GM12878 (cell line): ENCODE data around the gene TPP2. TPM values are rescaled to one million over a fixed set of nuclear protein-coding genes. Genes with fewer than 3 reads are reported as not detected.

Experiments
- ATAC-seq: fragments of 200-7000 bp; cut with Tn5 transposase; 3 replicates; pipeline ENCODE4 v1.9.1; 2020; ENCODE audit warnings: mild to moderate bottlenecking, moderate library complexity
- BruUV-seq: library from RNA; stranded (reverse); fragments of 400-500 nt; replicated peaks from 2 replicates; lab custom pipeline; 2021; lab: Mats Ljungman, UMichigan
- CTCF ChIA-PET: fragments of 300-600 bp; sonication (Branson Sonifier 250); formaldehyde crosslinking; extraction: SDS; loops from one replicate; lab custom pipeline; 2021; ENCODE audit warnings: inconsistent platforms; lab: Yijun Ruan, JAX
- POLR2A ChIA-PET: fragments of 350-600 bp; formaldehyde crosslinking; extraction: SDS; loops from one replicate; lab custom pipeline; 2021; ENCODE audit warnings: inconsistent platforms; lab: Charles Lee
- RAD21 ChIA-PET: fragments of 300-600 bp; sonication (Branson Sonifier 250); formaldehyde crosslinking; loops from one replicate; lab custom pipeline; 2023; ENCODE audit warnings: antibody characterized with exemption; ENCODE audit not compliant: unreplicated experiment; lab: Charles Lee
- SMC1A ChIA-PET: fragments of 300-600 bp; sonication (Branson Sonifier 250); formaldehyde crosslinking; loops from one replicate; lab custom pipeline; 2023; ENCODE audit not compliant: unreplicated experiment, uncharacterized antibody; lab: Charles Lee
- DNase-seq: peaks from one replicate; pipeline ENCODE4 v3.0.0-alpha.2; 2011; ENCODE audit warnings: low read depth, low spot score
- FAIRE-seq: peaks from 3 replicates; lab custom pipeline; 2011; peaks lifted over from hg19 to GRCh38; lab: Jason Lieb, UNC
- H2AFZ ChIP-seq: 2 replicates; pipeline ENCODE4 v1.6.0; 2011; ENCODE audit warnings: low read depth, low read length, control low read depth; ENCODE audit not compliant: control insufficient read depth
- H3K27ac ChIP-seq: 2 replicates; pipeline ENCODE4 v1.5.1; 2011; ENCODE audit warnings: control low read depth; ENCODE audit not compliant: control insufficient read depth, insufficient read depth
- H3K27me3 ChIP-seq, 2 experiments: replicated peaks in 1 of 2; 2 replicates each; pipeline versions ENCODE4 v1.6.0 to v1.6.1; 2011; ENCODE audit warnings: low read length in 1 of 2; ENCODE audit not compliant: control insufficient read depth in 2 of 2, insufficient read depth in 2 of 2
- H3K36me3 ChIP-seq, 2 experiments: 2 replicates each; pipeline ENCODE4 v1.5.1; 2011; ENCODE audit warnings: low read length in 1 of 2; ENCODE audit not compliant: control insufficient read depth in 2 of 2, insufficient read depth in 2 of 2
- H3K4me1 ChIP-seq: 2 replicates; pipeline ENCODE4 v1.6.1; 2011; ENCODE audit warnings: mild to moderate bottlenecking, low read length, moderate library complexity, mixed read lengths; ENCODE audit not compliant: control insufficient read depth, insufficient read depth
- H3K4me2 ChIP-seq: 2 replicates; pipeline ENCODE4 v1.6.0; 2011; ENCODE audit warnings: control low read depth; ENCODE audit not compliant: control insufficient read depth, insufficient read depth
- H3K4me3 ChIP-seq: fragments of 200-600 bp; sonication (generic); 2 replicates; pipeline ENCODE4 v1.5.1; 2016
- H3K79me2 ChIP-seq: 2 replicates; pipeline ENCODE4 v1.6.0; 2011; ENCODE audit warnings: low read length; ENCODE audit not compliant: control insufficient read depth, insufficient read depth
- H3K9ac ChIP-seq: 2 replicates; pipeline ENCODE4 v1.8.0; 2011; ENCODE audit warnings: low read length, control low read depth, mixed read lengths; ENCODE audit not compliant: control insufficient read depth, insufficient read depth
- H3K9me3 ChIP-seq: replicated peaks from 3 replicates; pipeline ENCODE4 v1.5.1; 2011; ENCODE audit warnings: mild to moderate bottlenecking, low read length; ENCODE audit not compliant: control insufficient read depth, insufficient read depth
- H4K20me1 ChIP-seq: 2 replicates; pipeline ENCODE4 v1.6.0; 2011; ENCODE audit not compliant: control insufficient read depth, insufficient read depth
- CEBPB ChIP-seq, 2 experiments: fragments of 150-350 bp in 1 of 2; IDR thresholded peaks; 2 replicates each; pipeline ENCODE4 v1.6.1; 2012 to 2014; ENCODE audit warnings: low read depth in 2 of 2, low read length in 2 of 2, borderline replicate concordance in 1 of 2, inconsistent platforms in 1 of 2
- CHD1 ChIP-seq: IDR thresholded peaks from 2 replicates; pipeline ENCODE4 v1.6.1; 2012; ENCODE audit warnings: low read depth, low read length, improper control_type of control experiment
- NFYA ChIP-seq: IDR thresholded peaks from 2 replicates; pipeline ENCODE4 v1.6.1; 2011; ENCODE audit warnings: low read depth, mild to moderate bottlenecking, low read length, improper control_type of control experiment, borderline replicate concordance
- NR2C1 ChIP-seq: fragments of 450-650 bp; IDR thresholded peaks from 2 replicates; pipeline ENCODE4 v1.6.1; 2017; ENCODE audit warnings: antibody characterized with exemption, mild to moderate bottlenecking, moderate library complexity
- NR2F1 ChIP-seq: fragments of 450-650 bp; conservative IDR thresholded peaks from 2 replicates; pipeline ENCODE4 v1.6.1; 2017; ENCODE audit warnings: mild to moderate bottlenecking
- SIX5 ChIP-seq: IDR thresholded peaks from 2 replicates; pipeline ENCODE4 v1.6.1; 2011; ENCODE audit warnings: mild to moderate bottlenecking, low read depth, low read length, moderate library complexity; ENCODE audit not compliant: severe bottlenecking
- SUPT20H ChIP-seq: IDR thresholded peaks from 2 replicates; pipeline ENCODE4 v1.6.1; 2011; ENCODE audit warnings: low read depth, mild to moderate bottlenecking, low read length, moderate library complexity, borderline replicate concordance; ENCODE audit not compliant: control insufficient read depth
- ZNF687 ChIP-seq: fragments of 450-650 bp; IDR thresholded peaks from 2 replicates; pipeline ENCODE4 v1.6.1; 2017; ENCODE audit warnings: mild to moderate bottlenecking, moderate library complexity
- WGBS: methylation state at CpG from one replicate; pipeline ENCODE4 v1.1.6; 2016; ENCODE audit warnings: low lambda C conversion rate; ENCODE audit not compliant: insufficient replicate concordance, insufficient coverage; ENCODE audit errors: missing lambda C conversion rate; 5-methylcytosine and 5-hydroxymethylcytosine counted together
- in situ Hi-C: fragments of 300-500 bp; cut with MboI; formaldehyde crosslinking; loops from 9 replicates; pipeline ENCODE4 v1.14.3; 2018; ENCODE audit warnings: mixed read lengths
- intact Hi-C: fragments of 100-400 bp; cut with micrococcal nuclease; formaldehyde crosslinking; loops from one replicate; pipeline ENCODE4 v1.14.2; 2022; ENCODE audit not compliant: unreplicated experiment
- polyA plus RNA-seq, 11 experiments: library from polyadenylated mRNA; depleted of rRNA in 4 of 11; unstranded in 6 of 11; stranded (reverse) in 5 of 11; fragments of >200 nt; fragmentation: Nextera tagmentation in 4 of 11; fragmentation: Illumina TruSeq in 1 of 11; extraction: Ambion mirVana in 4 of 11; extraction: Trizol in 1 of 11; gene quantifications; 1 replicate in 1 of 11; 2 replicates in 10 of 11; pipeline versions ENCODE4 v1.2.1 to v1.2.3, GENCODE V29; 2011 to 2016; ENCODE audit warnings: inconsistent platforms in 2 of 11, missing spikeins in 2 of 11, low read depth in 1 of 11
- total RNA-seq, 4 experiments: library from RNA; depleted of rRNA in 3 of 4; stranded (reverse); fragments of >200 nt in 3 of 4; fragmentation: Illumina TruSeq in 1 of 4; extraction: Trizol in 1 of 4; gene quantifications; 2 replicates each; pipeline versions ENCODE4 v1.2.1 to v1.2.3, GENCODE V29; 2013 to 2021

Gene TPP2
- total and polyA plus RNA-seq, 10 of the 15 experiments (the other 5 are each of a cell fraction or from before 2014, with no cell fraction given), result 18.4 to 82.3 (median 55.4) TPM

DNA sequence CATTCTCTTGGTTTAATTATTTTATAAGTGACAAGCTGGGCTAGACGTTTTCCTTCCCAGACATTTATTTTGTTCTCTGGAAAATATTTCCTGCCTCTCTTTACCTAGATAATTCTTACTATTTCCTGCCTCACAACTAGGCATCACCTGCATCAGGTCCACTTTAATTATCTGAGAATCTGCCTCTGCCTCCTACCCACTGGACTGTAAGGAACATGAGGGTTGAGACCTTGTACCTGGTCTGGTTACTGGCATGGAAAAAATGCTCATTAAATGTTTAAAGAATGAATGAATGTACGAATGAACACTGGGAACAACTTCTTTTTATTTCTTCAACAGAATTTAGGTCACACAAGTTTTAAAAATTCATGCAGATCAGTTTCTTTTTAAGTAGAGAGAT, 111.4 kb downstream of the TPP2 start:
- H3K9me3 ChIP-seq, result no peaks in the 10 kb centered on the region
- H3K27me3 ChIP-seq, result no peaks in the 10 kb centered on the region
- ChIA-PET SMC1A (no interaction called here), POLR2A (no interaction called here), CTCF (interaction anchor here (1.2 kb wide), 1 partner anchor 9 kb away, joined by 3 read pairs; no protein-coding TSS in a partner anchor), RAD21 (no interaction called here)
- no TSS peak for BruUV-seq
- H3K4me3 ChIP-seq, result no peak overlapping the region
- WGBS, result 0% methylated on average over 2 of the region's 2 CpGs
- H3K4me1 ChIP-seq, result no peaks in the 10 kb centered on the region
- ATAC-seq, result no peak
- H3K9ac ChIP-seq, result no peak overlapping the region
- intact Hi-C loops, result no loop called here
- in situ Hi-C loops, result no loop called here
- no peak for FAIRE-seq
- no peak overlapping the region for H2AFZ ChIP-seq
- H3K79me2 ChIP-seq, result no peaks in the 10 kb centered on the region
- DNase-seq, result no peak
- H3K36me3 ChIP-seq, result no peaks in the 10 kb centered on the region
- no peaks in the 10 kb centered on the region for H4K20me1 ChIP-seq
- no peak for TF ChIP-seq NR2C1
- no peak for TF ChIP-seq SIX5
- no peak for TF ChIP-seq SUPT20H
- no peak for TF ChIP-seq ZNF687
- TF ChIP-seq NFYA, result no peak
- no peak for TF ChIP-seq NR2F1
- TF ChIP-seq CEBPB (IDR thresholded peaks at IDR 0.05; ENCODE audit: borderline replicate concordance in 1 of 2, low read depth in 2 of 2, low read length in 2 of 2), result no peak
- no peak for TF ChIP-seq CHD1
- no peak overlapping the region for H3K27ac ChIP-seq
- no peak overlapping the region for H3K4me2 ChIP-seq
